C1 segment of cervical spinal cord (tissue), 14 donors: Measurements from ENCODE around the gene MTF1.

Experiments used
- DNase-seq, 14 donors: peaks; one replicate each; lab custom pipeline; 2025; lab: John Stamatoyannopoulos, UW

The MTF1 gene

GRCh38 chr1:37868466-37868865 lies 9.1 kb upstream of the MTF1 start:
- no peak for DNase-seq

DNA sequence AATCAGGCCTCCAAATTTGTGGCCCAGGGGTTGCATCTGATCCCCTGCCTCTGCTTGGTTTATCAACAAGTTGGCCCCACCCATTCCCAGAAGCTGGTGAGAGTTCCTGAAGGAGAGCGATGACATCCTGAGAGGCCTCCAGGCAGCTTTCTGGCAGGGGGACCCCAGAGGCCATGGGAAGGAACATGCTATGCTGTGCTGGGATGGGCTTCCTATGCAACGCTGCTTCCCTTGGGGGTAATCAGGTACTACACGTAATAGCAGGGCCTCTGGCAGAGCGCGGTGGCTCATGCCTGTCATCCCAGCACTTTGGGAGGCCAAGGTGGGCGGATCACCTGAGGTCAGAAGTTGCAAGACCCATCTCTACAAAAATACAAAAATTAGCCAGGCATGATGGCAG lies 8.4 kb upstream of the MTF1 start:
- no peak for DNase-seq

DNA sequence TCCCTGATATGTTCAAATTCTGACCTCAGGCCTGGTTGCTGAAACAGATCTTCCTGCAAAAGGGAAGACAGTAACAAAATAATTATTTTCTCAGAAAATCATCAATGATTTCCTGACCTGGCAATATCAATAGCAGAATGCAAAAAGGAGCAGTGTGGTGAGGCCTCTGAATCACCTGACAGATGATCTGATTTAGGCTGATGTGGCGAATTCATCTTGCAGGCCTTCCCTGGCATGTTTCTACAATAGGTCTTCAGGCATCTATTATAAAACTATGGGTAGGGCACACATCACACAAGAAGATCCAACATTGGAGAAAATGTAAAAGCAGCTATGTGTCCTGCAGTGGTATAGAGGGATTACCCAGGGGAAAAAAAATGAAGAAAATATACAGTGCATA lies 7.1 kb upstream of the MTF1 start:
- DNase-seq = no peak

DNA sequence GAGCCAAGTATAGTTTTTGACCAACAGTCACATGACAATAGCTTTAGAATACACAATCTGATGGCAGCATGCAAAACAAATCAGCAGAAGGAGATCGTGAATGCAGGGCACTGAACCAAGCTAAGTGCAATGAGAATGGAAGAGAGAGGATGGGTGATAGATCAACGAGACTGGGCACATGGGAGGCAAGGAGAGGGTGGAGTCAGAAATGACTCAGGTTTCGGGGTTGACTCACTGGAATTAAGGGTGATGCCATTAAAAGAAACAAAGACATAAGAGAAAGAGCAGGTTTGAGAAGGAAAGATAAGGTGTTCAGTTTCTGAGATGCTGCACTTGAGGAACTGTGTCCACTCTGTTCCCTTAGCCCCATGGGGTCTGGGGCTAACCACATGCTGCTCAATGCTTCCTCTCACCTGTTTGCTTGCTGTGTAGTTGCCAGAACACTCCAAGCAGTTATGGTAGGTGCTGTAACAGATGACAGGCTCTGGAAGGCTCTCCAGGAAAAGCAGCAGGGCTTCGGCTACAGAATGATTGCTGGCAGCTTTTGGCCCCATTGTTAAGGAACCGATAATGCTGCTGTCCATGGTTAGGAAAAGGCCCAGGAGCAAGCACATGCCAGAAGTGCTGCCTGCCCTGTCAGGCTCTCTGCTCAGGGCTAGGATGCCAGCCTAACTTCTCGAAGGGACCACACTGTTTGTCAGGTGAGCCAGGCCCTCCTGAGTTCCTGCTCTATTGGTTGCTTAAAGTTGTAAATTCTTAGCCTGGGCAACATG lies 6.1 kb upstream of the MTF1 start:
- DNase-seq = no peak

DNA sequence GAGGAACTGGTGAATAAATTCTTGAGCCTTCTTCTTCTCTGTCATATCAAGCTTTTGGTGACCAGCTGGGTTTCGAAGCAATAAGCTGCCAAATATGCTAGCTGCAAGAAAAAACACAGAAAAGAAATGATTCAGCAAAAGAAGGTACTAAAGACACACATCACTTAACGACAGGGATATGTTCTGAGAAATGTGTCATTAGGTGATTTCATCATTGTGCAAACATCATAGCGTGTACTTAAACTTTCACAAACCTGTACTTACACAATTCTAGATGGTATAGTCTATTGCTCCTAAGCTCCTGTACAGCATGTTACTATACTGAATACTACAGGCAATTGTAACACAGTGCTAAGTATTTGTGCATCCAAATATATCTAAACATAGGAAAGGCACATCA lies 2.9 kb upstream of the MTF1 start:
- no peak for DNase-seq

DNA sequence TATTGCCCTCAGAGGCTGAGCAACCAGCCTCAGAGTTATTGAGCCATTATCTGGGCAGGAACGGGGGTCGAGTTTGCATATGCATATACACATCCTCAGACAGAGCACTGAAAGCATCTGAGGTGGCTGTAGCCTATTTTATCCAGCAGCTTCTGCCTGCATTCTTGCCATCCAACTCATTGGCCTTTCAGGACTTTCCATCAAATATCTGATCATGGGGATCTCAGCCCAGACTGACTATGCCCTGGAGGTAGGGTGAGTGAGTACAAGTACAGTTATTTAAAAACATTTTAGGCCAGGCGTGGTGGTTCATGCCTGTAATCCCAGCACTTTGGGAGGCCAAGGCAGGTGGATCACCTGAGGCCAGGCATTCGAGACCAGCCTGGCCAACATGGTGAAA lies 1.8 kb upstream of the MTF1 start:
- no peak for DNase-seq

DNA sequence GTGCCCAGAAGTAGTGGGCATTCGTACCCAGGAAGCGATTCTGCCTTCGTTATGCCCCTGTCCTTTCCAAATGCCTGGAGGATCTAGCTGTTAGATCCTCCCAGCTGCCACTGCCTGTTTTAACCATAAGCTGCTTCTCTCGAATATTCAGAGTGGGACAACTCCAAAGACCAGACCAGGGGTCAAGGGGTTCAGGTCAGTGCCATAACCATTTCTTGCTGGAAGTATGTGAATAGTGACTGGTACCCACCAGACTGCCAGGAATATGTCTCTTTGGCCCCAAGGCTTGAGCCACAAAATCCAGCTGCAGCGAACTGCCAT lies 914 bp upstream of the MTF1 start:
- DNase-seq = no peak

DNA sequence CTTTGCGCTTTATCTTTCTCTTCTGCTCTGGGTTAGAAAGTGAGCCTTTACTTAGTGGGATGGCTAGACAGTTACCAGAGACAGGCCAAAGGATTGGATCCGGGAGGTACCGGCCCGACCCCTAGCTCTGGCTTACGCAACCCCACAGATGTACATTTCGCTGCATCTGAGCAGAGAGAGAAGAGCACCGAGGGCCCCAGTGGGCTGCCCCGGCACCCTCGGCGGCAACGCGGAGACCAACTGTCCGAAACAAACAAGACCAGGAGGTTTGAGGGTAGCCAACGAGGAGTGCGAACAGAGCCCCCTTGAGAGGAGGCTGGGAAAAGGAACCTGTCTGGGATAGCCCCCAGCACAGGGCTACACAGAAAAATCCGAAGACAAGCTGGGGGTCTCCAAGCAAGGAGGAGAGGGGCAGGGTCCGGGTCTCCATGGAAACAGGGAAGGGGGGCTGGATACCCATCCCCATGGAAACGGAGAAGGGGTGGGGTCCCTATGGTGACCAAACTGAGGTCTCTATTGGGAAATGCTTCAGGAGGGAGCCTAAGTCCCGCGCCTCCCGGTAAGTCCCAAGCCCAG lies 373 bp downstream of the MTF1 start:
- DNase-seq = no peak

GRCh38 chr1:37854406-37854805 lies 5.0 kb downstream of the MTF1 start:
- no peak for DNase-seq

- no peak for DNase-seq
These were observed 6.2 kb downstream of the MTF1 start for GRCh38 chr1:37853157-37853556.

DNA sequence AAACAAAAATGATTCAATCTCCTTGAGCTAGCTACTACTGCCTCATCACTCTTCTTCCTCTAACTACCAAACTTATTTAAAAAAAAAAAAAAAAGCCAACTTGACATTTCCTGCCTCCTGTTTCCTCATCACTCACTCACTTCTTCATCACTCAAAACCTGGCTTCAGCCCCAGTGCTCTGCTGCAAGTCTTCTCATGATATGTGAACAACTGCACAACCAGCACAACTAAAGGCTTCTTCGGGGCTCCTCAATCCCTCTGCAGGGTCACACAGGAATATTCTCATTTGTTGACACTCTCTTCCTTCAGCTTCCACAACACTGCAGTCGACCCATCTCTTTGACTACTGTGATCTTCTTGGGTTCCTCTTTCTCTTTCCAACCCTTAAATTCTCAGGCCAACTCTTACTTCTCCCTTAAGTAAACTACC lies 7.6 kb downstream of the MTF1 start:
- peak in 1 of 14 donors; percentile 2 for DNase-seq

DNA sequence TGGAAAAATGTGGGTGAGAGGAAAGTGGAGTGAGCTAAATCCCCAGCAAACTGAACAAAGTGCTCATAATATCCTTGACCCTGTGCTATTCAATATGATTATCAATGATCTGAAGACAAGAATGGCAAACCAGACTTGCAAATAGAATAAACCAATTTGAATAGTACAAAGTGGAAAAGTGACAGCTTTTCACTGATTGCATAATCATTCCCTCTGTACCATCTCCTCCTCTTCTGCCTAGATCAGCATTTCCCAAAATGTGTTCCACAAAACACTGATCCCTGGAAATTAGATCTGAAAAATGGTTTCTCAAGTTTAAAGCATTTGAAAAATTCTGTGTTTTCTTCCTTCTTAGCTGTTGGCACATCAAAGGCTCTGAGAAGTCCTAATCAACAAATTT lies 8.1 kb downstream of the MTF1 start:
- DNase-seq = no peak

GRCh38 chr1:37850352-37850955 lies 8.9 kb downstream of the MTF1 start:
- DNase-seq = no peak

- DNase-seq = no peak
These were observed 9.9 kb downstream of the MTF1 start for GRCh38 chr1:37849480-37849879.

DNA sequence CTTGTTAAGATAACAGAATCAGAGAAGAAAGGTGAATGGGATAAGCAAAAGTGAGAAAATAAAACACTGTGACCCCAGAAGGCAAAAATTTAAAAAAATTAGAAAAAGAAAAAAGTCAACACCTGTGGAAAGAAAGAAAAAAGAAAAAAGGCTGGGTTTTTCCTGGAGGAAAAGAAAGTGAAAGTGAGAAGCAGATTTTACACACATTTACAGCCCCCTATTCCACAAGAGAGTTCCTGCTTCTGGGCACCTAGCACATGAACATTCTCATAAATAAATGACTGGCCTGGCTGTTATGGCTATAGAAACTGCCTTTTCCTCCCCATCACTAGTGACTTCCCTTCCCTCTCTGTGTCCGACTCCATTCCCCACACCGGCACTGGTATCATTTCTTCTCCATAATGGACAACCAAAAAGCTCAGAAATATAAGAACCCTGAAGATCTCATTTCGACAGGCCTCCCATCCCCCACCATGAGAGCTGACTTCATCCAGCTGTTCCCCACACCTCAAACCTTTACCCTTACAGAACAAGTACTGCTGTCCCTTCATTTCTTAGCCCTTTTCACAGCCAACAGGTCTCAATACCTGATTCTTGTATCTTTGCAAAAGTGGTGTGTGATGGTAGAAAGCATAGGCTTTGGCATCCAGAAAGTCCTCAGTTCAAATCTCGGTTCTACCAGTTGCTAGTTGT lies 12.6 kb downstream of the MTF1 start:
- no peak for DNase-seq

- no peak for DNase-seq
These were observed 13.6 kb downstream of the MTF1 start for GRCh38 chr1:37845786-37846185.

- DNase-seq = no peak
These were observed 14.2 kb downstream of the MTF1 start for GRCh38 chr1:37845049-37845646.

DNA sequence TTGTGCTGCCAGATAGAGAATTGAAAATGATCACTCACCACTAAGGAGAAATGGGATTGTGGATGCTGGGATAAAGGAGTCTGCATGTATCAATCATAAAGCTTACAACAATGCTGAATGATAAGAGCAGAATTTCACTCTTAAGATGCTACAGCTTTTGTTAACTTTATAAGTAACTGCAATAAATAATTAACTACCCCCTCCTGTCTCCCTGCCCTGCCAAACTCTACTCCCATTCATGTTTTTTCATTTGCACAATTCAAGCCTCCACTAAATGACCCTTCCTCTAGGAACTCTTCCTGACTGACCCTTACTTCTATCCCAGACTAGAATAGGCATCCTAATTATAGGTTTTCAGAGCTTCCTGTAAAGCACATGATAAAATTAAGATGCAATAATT lies 14.9 kb downstream of the MTF1 start:
- DNase-seq = no peak

DNA sequence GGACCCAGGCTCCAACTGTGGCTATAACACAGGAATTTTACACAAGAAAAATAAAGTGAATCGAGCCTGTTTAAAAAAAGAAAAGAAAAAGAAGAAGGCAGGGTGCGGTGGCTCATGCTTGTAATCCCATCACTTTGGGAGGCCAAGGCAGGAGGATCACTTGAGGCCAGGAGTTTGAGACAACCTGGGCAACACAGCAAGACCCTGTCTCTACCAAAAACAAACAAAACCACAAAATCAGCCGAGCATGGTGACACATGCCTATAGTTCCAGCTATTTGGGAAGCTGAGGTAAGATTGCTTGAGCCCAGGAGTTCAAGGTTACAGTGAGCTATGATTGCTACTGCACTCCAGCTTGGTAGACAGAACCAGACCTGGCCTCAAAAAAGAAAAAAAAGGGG lies 17.7 kb downstream of the MTF1 start:
- DNase-seq = no peak

DNA sequence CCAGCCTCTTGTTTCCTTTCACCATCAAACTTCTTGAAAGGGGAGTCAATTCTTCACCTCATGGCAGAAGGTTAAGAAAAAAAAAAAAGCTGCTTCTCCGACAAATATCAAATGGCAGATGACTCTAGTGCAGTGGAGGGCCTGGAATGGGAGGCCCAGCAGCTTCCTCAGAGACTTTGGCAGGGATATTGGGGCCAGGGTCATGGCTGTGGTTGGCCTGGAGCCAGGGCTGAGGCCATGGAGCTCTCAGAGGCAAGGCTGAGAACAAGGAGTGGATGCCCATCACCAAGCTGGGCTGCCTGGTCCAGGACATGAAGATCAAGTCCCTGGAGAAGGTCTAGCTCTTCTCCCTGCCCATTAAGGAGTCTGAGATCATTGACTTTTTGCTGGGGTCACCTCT lies 18.7 kb downstream of the MTF1 start:
- DNase-seq = no peak

GRCh38 chr1:37839676-37840075 lies 19.7 kb downstream of the MTF1 start:
- no peak for DNase-seq

- no peak for DNase-seq
These were observed 22.6 kb downstream of the MTF1 start for GRCh38 chr1:37836788-37837187.
